Astrocyte (in vitro differentiated cells and primary cell): ENCODE measurements around the gene CLSTN3.

ENCODE experiments used
- EZH2 ChIP-seq: IDR thresholded peaks from 2 replicates; pipeline ENCODE4 v1.6.1; 2012; ENCODE audit warnings: mild to moderate bottlenecking, low read length, inconsistent platforms; ENCODE audit not compliant: insufficient read depth
- TF ChIP-seq, protein P1 (sequence below): IDR thresholded peaks from 2 replicates; pipeline ENCODE4 v1.5.1; 2011; ENCODE audit warnings: low read depth, mild to moderate bottlenecking, inconsistent platforms, low read length, moderate library complexity; ENCODE audit not compliant: insufficient read depth

GRCh38 chr12:7127916-7128626 is 2.1 kb upstream of the CLSTN3 start:
- TF ChIP-seq, protein P1, sequence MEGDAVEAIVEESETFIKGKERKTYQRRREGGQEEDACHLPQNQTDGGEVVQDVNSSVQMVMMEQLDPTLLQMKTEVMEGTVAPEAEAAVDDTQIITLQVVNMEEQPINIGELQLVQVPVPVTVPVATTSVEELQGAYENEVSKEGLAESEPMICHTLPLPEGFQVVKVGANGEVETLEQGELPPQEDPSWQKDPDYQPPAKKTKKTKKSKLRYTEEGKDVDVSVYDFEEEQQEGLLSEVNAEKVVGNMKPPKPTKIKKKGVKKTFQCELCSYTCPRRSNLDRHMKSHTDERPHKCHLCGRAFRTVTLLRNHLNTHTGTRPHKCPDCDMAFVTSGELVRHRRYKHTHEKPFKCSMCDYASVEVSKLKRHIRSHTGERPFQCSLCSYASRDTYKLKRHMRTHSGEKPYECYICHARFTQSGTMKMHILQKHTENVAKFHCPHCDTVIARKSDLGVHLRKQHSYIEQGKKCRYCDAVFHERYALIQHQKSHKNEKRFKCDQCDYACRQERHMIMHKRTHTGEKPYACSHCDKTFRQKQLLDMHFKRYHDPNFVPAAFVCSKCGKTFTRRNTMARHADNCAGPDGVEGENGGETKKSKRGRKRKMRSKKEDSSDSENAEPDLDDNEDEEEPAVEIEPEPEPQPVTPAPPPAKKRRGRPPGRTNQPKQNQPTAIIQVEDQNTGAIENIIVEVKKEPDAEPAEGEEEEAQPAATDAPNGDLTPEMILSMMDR = no peak
- TF ChIP-seq EZH2 = no peak
